Activated gamma-delta T cell treated with anti-CD3 and anti-CD28 coated beads, Interleukin-2, amount 50 U/mL, for 16 hours (primary cell): ENCODE measurements around the gene SLC23A3.
"Not testable (repeated sequence)": the region's sequence is repeated elsewhere in the genome, so short reads cannot be mapped to it uniquely, and the experiment has no call there.

ENCODE experiments used
- DNase-seq: peaks from one replicate; pipeline ENCODE4 v3.0.0-alpha.2; 2020; ENCODE audit warnings: low read depth

The SLC23A3 gene

GRCh38 chr2:219205165-219205538 lies 35.3 kb upstream of the SLC23A3 start:
- no peak for DNase-seq

DNA sequence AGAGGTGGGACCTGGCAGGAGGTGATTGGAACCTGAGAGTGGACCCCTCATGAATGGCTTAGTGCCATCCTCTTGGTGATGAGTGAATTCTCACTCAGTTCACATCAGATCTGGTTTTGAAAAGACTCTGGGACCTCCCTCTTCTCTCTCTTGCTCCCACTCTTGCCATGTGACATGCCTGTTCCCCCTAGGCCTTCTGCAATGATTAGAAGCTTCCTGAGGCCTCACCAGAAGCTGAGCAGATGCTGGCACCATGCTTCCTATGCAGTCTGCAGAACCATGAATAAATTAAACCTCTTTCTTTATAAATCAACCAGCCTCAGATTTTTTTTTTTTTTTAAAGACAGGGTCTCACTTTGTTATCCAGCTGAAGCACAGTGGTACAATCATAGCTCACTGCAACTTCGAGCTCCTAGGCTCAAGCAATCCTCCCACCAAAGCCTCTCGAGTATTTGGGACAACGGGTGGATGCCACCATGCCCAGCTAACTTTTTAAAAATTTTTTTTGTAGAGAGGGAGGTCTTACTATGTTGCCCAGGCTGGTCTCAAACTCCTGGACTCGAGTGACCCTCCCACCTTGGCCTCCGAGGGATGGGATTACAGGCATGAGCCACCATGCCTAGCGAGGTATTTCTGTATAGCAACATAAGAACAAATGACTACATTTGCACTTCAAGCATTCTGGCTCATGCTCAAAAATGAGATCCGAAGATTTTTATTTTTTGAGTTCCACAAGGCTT lies 34.8 kb upstream of the SLC23A3 start:
- no peak for DNase-seq

- DNase-seq, result not testable (repeated sequence)
These were observed 31.5 kb upstream of the SLC23A3 start for GRCh38 chr2:219201331-219201730.

DNA sequence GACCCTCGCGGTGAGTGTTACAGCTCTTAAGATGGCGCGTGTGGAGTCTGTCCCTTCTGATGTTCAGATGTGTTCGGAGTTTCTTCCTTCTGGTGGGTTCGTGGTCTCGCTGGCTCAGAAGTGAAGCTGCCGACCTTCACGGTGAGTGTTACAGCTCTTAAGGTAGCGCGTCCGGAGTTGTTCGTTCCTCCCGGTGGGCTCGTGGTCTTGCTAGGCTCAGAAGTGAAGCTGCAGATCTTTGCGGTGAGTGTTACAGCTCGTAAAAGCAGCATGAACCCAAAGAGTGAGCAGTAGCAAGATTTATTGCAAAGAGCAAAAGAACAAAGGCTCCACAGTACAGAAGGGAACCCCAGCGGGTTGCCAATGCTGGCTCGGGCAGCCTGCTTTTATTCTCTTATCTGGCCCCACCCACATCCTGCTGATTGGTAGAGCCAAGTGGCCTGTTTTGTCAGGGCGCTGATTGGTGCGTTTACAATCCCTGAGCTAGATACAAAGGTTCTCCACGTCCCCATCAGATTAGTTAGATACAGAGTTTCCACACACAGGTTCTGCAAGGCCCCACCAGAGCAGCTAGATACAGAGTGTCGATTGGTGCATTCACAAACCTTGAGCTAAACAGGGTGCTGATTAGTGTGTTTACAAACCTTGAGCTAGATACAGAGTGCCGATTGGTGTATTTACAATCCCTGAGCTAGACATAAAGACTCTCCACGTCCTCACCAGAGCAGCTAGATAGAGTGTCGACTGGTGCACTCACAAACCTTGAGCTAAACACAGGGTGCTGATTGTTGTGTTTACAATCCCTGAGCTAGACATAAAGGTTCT lies 30.9 kb upstream of the SLC23A3 start:
- DNase-seq, result not testable (repeated sequence)

GRCh38 chr2:219199470-219200211 lies 29.8 kb upstream of the SLC23A3 start:
- no peak for DNase-seq

GRCh38 chr2:219198974-219199373 lies 29.1 kb upstream of the SLC23A3 start:
- no peak for DNase-seq

DNA sequence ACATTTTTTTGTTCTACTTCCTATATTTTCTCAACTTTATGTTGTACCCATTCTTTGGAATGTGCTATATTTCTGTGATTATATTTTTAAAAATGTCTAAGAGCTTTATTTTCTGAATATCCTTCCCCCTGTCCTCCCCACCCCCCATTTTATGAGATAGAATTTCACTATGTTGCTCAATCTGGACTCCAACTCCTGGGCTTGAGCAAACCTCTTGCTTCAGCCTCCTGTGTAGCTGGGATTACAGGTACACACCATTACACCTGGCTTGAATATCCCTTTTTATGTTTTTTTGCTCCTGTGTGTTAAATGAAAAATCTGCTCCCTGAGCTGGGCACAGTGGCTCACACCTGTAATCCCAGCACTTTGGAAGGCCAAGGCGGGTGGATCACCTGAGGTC lies 27.6 kb upstream of the SLC23A3 start:
- DNase-seq, result no peak

DNA sequence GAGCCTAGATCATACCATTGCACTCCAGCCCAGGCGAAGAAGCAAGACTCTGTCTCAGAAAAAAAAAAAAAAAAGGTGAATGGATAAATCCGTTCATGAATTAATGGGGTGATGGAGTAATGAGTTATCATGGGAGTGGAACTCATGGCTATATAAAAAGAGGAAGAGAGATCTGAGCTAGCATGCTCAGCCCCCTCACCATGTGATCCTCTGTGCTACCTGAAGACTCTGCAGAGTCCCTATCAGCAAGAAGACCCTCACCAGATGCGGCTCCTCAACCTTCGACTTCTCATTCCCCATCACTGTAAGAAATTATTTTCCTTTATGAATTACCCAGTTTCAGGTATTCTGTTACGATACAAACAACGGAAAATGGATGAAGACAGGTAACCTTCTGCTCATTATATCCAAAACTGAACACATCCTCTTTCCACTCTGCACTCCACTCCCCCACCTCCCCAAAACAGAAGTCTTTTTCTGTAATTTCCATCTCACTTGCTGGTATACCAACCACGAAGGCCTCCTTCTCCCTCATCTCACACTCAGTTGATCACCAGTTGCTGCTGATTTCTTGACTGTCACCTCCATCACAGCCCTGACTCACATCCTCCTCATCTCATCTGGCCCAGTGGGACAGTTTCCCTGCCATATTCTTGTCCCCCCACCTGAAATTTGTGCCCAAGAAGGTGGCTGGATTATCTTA lies 17.1 kb upstream of the SLC23A3 start:
- no peak for DNase-seq

GRCh38 chr2:219184121-219184520 lies 14.3 kb upstream of the SLC23A3 start:
- DNase-seq, result no peak

- DNase-seq, result no peak
These were observed 13.4 kb upstream of the SLC23A3 start for GRCh38 chr2:219183151-219183772.

DNA sequence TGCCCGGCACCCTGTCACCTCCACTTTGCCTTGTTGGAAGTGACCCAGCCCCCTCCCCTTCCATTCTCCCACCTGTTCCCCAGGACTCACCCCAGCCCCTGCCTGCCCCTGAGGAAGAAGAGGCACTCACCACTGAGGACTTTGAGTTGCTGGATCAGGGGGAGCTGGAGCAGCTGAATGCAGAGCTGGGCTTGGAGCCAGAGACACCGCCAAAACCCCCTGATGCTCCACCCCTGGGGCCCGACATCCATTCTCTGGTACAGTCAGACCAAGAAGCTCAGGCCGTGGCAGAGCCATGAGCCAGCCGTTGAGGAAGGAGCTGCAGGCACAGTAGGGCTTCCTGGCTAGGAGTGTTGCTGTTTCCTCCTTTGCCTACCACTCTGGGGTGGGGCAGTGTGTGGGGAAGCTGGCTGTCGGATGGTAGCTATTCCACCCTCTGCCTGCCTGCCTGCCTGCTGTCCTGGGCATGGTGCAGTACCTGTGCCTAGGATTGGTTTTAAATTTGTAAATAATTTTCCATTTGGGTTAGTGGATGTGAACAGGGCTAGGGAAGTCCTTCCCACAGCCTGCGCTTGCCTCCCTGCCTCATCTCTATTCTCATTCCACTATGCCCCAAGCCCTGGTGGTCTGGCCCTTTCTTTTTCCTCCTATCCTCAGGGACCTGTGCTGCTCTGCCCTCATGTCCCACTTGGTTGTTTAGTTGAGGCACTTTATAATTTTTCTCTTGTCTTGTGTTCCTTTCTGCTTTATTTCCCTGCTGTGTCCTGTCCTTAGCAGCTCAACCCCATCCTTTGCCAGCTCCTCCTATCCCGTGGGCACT lies 12.7 kb upstream of the SLC23A3 start:
- DNase-seq, result no peak

- DNase-seq, result no peak
These were observed 11.7 kb upstream of the SLC23A3 start for GRCh38 chr2:219181531-219181930.

DNA sequence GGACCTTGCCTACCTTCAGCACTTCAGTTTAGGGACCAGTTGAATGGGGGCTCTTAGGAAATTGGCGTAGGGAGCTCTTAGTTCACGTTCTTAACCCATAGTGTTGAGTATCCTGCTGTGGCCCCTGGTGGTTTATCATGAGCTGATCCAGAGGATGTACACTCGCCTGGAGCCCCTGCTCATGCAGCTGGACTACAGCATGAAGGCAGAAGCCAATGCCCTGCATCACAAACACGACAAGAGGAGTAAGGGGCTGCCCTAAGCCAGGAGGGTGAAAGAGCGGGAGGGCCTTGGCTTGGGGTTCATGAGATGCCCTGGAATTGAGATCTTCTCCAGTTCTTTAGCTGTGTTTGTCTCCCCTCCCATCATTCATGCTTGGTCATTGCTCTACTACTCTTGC lies 11.1 kb upstream of the SLC23A3 start:
- DNase-seq, result no peak

DNA sequence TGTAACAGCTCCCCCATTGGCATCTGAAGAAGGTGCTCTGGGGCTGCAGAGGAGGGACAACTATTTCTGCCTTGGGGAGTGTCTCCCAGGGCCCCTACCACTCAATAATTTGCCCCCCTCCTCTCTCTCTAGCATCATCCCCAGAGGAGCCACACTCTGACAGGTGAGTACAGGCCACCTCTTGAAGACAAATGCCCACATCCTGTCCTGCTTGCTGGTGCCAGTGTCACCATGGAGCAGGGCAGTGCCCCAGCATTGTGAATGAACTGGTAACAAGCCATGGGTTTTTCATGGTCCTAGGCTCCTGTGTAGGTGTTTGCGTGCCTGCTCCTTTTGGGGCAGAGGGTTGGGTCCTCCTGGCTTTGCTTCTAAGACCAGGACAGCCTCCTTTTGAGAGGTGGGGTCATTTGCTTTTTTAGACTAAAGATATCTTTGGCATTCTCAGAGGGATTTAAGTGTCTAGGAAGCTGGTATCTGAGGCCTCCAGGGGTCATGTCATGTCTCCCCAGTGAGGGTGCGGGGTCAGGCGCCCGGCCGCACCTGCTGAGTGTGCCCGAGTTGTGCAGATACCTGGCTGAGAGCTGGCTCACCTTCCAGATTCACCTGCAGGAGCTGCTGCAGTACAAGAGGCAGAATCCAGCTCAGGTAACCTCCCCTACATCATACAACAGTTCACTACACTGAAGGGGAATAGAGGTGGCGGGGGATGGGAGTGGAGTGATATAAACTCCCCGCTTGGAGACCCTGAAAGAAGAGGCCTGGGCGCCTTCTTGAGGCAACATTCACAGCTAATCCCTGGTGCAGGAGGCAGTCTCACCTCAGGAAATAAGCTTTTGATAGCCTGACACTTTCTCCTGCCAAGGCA lies 10.0 kb upstream of the SLC23A3 start:
- DNase-seq, result no peak

GRCh38 chr2:219178377-219179175 lies 8.7 kb upstream of the SLC23A3 start:
- peak; percentile 15 for DNase-seq

DNA sequence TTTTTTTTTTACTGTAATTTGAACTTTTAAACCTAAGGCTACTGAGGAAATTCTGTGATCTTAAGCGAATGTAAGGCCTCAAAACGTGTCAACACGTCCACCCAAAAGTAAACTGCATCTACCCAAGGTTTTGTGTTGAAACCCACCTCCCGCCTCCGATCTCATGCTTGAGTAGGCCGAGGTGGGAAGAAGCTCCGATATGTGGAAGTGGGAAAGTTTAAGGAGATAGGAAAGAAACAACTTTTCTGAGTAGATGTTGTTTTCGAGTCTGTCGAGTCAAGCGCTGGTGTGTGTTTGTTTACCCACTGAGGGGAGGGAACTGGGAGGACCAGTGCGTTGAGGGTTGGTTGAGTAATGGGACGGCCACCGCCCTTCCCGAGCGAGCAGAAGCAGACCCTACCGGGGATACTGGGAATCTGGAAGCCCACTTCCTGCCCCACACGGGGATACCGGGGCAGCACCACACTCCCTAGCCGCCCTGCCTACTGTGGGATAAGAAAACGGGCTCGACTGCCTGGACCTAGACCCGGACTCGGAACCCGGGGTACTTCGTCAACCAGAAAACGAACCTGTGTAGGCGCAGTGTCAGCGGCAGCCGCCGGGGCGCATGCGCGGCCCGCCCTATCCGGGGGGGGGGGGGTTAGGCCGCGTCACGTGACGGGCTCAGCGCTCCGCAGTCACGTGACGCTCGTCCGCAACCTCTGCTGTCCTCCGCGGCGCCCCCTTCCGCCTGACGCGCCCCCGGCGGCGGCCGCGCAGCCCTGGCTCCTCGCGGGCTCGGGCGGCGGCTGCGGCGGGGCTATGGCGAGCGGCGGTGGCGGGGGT lies 7.9 kb upstream of the SLC23A3 start, which contains the start of gene RETREG2:
TSS of gene RETREG2 (plus strand) at position 724 of the 825 bp plus-strand sequence. CDS start at position 802, 78 bp downstream.
- DNase-seq, result peak; percentile 65

- peak; percentile 78 for DNase-seq
These were observed 7.2 kb upstream of the SLC23A3 start, which contains the start of gene CNPPD1 for GRCh38 chr2:219176818-219177551. Gene CNPPD1 (minus strand): TSS chr2:219176925. CDS start chr2:219176828, 97 bp downstream.
